ENCODE results near the gene SIAH3. TPM values are rescaled to one million over a fixed set of nuclear protein-coding genes. Genes with fewer than 3 reads are reported as not detected.
"Not testable (repeated sequence)": the region's sequence is repeated elsewhere in the genome, so short reads cannot be mapped to it uniquely, and the experiment has no call there.

Gene SIAH3
- total RNA-seq, 1 experiment from 2014 or later, result not detected

GRCh38 chr13:45763419-45763818, 88.1 kb downstream of the SIAH3 start:
- no peak for DNase-seq
- no peak for TF ChIP-seq CTCF (conservative IDR thresholded peaks at IDR 0.05)
- H3K56ac ChIP-seq (ENCODE audit: insufficient read length, low read depth, low read length), result no peak overlapping the region

DNA sequence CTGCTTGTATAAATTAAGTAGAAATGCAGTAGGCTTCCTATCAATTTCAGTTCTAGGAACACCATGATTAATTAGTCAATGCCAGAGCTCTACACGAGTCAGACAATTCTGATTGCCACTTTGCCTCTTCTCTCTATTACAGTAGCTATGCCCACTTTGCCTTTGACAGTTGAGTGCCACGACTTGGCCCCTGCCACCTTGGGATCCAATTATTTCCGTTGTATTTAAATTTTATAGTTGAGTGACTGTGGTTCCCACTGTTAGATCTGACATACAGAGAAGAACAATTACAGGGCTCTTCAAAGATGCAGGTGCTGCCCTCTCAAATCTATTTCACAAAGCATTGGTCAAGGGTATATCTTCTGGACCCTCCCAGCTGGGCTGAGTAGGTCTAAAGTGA, 94.0 kb downstream of the SIAH3 start:
- H3K4me3 Mint-ChIP-seq; H3K27ac ChIP-seq (ENCODE audit: insufficient read length, low read depth, low read length); H4K91ac ChIP-seq (ENCODE audit: insufficient read length, low read depth, low read length); H3K27ac Mint-ChIP-seq; H2BK15ac ChIP-seq (ENCODE audit: low read depth, low read length); H2AK5ac ChIP-seq (ENCODE audit: insufficient read length, low read length); H3K4me1 ChIP-seq (ENCODE audit: insufficient read depth, low read length); H3K27me3 Mint-ChIP-seq (ENCODE audit: low read depth); H3K56ac ChIP-seq (ENCODE audit: insufficient read length, low read depth, low read length); H3T11ph ChIP-seq (ENCODE audit: low read length); H2BK5ac ChIP-seq (ENCODE audit: insufficient read length, low read length); H3K9me3 ChIP-seq (ENCODE audit: control insufficient read depth, low read depth, low read length); H3K18ac ChIP-seq (ENCODE audit: insufficient read length, low read depth, low read length); DNase-seq; H3K4me2 ChIP-seq (ENCODE audit: insufficient read depth, insufficient read length, low read length); H3K4ac ChIP-seq (ENCODE audit: low read depth, low read length); H2BK20ac ChIP-seq (ENCODE audit: low read depth, low read length, poor library complexity, severe bottlenecking); H3K4me1 Mint-ChIP-seq; H3K36me3 Mint-ChIP-seq (ENCODE audit: insufficient read depth in 1 of 3, low read depth in 3 of 3); H2AFZ ChIP-seq (ENCODE audit: low read length); H2BK120ac ChIP-seq (ENCODE audit: low read depth, low read length, poor library complexity, severe bottlenecking); H3K23me2 ChIP-seq (ENCODE audit: insufficient read length, low read depth, low read length, poor library complexity, severe bottlenecking); H3K79me2 ChIP-seq (ENCODE audit: insufficient read depth, low read length); H3K23ac ChIP-seq (ENCODE audit: insufficient read length, low read depth, low read length); H3K27me3 ChIP-seq (ENCODE audit: insufficient read depth, low read length); H2BK12ac ChIP-seq (ENCODE audit: insufficient read length, low read depth, low read length); H3K79me1 ChIP-seq (ENCODE audit: insufficient read depth, low read depth, low read length, poor library complexity, severe bottlenecking); H4K5ac ChIP-seq (ENCODE audit: insufficient read length, low read depth, low read length); H4K20me1 ChIP-seq (ENCODE audit: control insufficient read depth, insufficient read depth, insufficient read length); H3K9ac ChIP-seq (ENCODE audit: extremely low read depth, insufficient read length, low read length); H4K8ac ChIP-seq (replicated peaks; ENCODE audit: insufficient read length, low read depth, low read length); H3K14ac ChIP-seq (ENCODE audit: insufficient read depth, low read length): not testable (repeated sequence)
- WGBS (ENCODE audit: extremely low coverage, insufficient read length, low lambda C conversion rate), result no CpG with 5 or more reads among the region's 3 CpGs
- H3K9me3 Mint-ChIP-seq, result peaks cover 10 to 17% of the 10 kb centered on the region in 2 experiments

More at GRCh38 chr13:45763419-45763818, 88.1 kb downstream of the SIAH3 start:
- Mint-ChIP-seq H3K27me3 (ENCODE audit: low read depth) (peaks cover 5% of the 10 kb centered on the region), H3K4me3 (no peak overlapping the region), H3K27ac (no peak overlapping the region), H3K4me1 (peaks cover 7% of the 10 kb centered on the region in 2 experiments), H3K9me3 (peaks cover 0 to 4% of the 10 kb centered on the region in 2 experiments; a peak in 3 of 5 replicates), H3K36me3 (ENCODE audit: insufficient read depth in 1 of 3, low read depth in 3 of 3) (no peaks in the 10 kb centered on the region; a peak in 2 of 7 replicates)
- Histone ChIP-seq H2BK20ac (ENCODE audit: low read depth, low read length, poor library complexity, severe bottlenecking) (no peak overlapping the region), H3K4me2 (ENCODE audit: insufficient read depth, insufficient read length, low read length) (no peak overlapping the region), H3K23ac (ENCODE audit: insufficient read length, low read depth, low read length) (no peak overlapping the region), H2BK5ac (ENCODE audit: insufficient read length, low read length) (no peak overlapping the region), H3K27me3 (ENCODE audit: insufficient read depth, low read length) (no peaks in the 10 kb centered on the region), H4K5ac (ENCODE audit: insufficient read length, low read depth, low read length) (no peak overlapping the region), H3T11ph (ENCODE audit: low read length) (no peak overlapping the region), H3K9ac (ENCODE audit: extremely low read depth, insufficient read length, low read length) (no peak overlapping the region), H3K18ac (ENCODE audit: insufficient read length, low read depth, low read length) (no peak overlapping the region), H3K4me1 (ENCODE audit: insufficient read depth, low read length) (peaks cover 2% of the 10 kb centered on the region; the same call in 1 of the 2 replicates), H3K14ac (ENCODE audit: insufficient read depth, low read length) (no peak overlapping the region; the same call in 1 of the 2 replicates), H4K20me1 (ENCODE audit: control insufficient read depth, insufficient read depth, insufficient read length) (no peaks in the 10 kb centered on the region), H3K4ac (ENCODE audit: low read depth, low read length) (no peak overlapping the region), H2AFZ (ENCODE audit: low read length) (no peak overlapping the region), H3K23me2 (ENCODE audit: insufficient read length, low read depth, low read length, poor library complexity, severe bottlenecking) (no peaks in the 10 kb centered on the region), H3K27ac (ENCODE audit: insufficient read length, low read depth, low read length) (no peak overlapping the region), H4K91ac (ENCODE audit: insufficient read length, low read depth, low read length) (no peak overlapping the region), H2AK5ac (ENCODE audit: insufficient read length, low read length) (no peak overlapping the region), H2BK15ac (ENCODE audit: low read depth, low read length) (no peak overlapping the region), H3K9me3 (ENCODE audit: control insufficient read depth, low read depth, low read length) (no peaks in the 10 kb centered on the region), H3K79me1 (ENCODE audit: insufficient read depth, low read depth, low read length, poor library complexity, severe bottlenecking) (no peaks in the 10 kb centered on the region), H2BK12ac (ENCODE audit: insufficient read length, low read depth, low read length) (no peak overlapping the region), H3K79me2 (ENCODE audit: insufficient read depth, low read length) (no peaks in the 10 kb centered on the region), H4K8ac (replicated peaks; ENCODE audit: insufficient read length, low read depth, low read length) (no peak overlapping the region), H2BK120ac (ENCODE audit: low read depth, low read length, poor library complexity, severe bottlenecking) (no peak overlapping the region)
- no CpG with 5 or more reads among the region's 4 CpGs for whole genome bisulfite sequencing (ENCODE audit: extremely low coverage, insufficient read length, low lambda C conversion rate)
